A549 treated with ZK216348 at 1 μM for 4 hours (cell line): ENCODE data around the gene MAGIX. TPM values are rescaled to one million over a fixed set of nuclear protein-coding genes. Genes with fewer than 3 reads are reported as not detected.

ENCODE experiments used
- total RNA-seq: library from RNA; stranded (reverse); fragments of 200-300 nt; extraction: Qiagen RNA extraction; gene quantifications from 5 replicates; pipeline ENCODE4 v1.2.3, GENCODE V29; 2022; ENCODE audit warnings: low read depth

MAGIX gene
- total RNA-seq: 1.3 to 3.7 TPM (median 3.6 TPM) in 5 replicates

DNA sequence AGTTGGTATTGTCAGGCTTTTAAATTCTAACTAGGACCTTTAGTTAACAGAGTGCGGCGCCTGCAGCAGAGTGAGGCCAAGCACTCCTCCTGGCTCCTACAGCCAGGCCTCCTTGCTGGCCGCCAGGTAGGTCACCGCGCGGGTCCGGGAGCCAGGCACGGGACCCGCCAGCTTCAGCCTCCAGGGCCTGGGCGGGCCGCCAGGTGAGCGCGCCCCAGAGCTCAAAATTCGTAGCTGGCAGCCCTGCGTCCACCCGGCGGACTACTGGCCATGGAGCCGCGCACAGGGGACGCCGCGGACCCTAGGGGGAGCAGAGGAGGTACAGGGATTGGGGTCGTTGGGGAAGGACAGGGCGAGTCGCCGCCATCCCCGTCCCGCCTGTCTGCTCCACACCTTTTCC is at the start of gene MAGIX:
TSS of gene MAGIX (plus strand) at position 139 of the 400 bp plus-strand sequence. CDS start at position 271, 132 bp downstream.

DNA sequence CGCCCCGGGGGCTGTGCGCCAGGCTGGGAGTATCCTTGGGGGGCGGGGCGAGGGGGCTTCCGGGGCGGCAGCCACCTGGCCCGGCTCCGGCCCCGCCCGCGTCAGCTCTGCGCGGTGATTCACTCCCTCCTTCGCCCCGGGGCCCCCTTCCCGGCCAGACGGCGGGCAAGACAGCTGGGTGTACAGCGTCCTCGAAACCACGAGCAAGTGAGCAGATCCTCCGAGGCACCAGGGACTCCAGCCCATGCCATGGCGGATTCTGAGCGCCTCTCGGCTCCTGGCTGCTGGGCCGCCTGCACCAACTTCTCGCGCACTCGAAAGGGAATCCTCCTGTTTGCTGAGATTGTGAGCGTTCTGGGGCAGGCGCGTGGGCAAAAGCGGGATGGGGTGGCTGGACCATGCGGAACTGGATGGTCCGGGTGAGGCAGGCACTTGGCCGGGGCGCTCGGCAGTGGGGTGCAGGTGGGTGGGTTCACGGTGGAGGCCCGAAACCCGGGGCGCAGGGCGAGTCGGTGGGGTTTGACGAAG is 9.3 kb downstream of the MAGIX start, which contains the start of gene PLP2:
TSS of gene PLP2 (plus strand) at position 147 of the 528 bp plus-strand sequence. CDS start at position 250, 103 bp downstream.

DNA sequence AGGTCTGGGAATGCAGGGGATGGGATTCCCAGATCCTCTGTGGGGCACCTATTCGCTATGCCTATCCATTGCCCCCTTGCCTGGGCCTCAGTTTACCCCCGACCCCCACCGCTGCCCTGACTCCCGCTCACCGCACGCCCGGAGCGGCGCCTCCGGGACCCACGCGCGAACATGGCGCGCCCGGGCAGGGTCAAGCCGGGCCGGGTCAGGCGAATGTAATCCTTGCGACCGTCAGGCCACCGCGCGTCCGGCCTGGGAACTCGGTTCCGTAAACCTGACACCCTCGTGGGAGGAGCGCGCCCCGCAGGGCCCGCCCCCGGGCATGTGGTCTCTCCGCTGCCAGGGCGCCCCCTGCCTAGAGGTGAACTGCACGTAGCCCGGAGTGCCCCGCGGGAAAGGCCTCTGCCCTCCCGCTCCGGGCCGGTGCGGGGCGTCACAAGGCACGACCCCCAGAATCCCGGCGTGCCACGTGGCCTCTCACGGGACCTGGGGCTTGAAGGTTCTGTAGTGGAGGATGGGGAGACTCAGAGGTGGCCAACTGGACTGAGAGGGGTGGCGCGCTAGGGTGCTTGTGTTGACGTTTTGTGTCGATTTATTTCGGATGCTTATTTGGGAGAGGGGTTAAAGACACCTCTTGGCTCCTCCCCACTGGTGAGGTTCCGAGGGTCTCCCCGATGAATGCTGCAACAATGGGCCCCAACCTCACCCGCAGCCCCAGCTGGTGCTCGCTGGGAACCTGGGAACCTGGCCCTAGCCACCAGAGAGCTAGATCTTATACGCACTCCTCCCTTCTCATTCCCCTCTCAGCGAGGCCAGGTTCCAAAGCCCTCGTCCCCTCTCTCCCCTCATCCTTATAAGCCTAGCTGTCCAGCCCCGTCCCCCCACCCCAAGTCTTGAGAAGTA is 23.8 kb downstream of the MAGIX start, which contains the start of gene PRICKLE3:
TSS of gene PRICKLE3 (minus strand) at position 249 of the 903 bp plus-strand sequence. CDS start at position 173, 76 bp downstream.

DNA sequence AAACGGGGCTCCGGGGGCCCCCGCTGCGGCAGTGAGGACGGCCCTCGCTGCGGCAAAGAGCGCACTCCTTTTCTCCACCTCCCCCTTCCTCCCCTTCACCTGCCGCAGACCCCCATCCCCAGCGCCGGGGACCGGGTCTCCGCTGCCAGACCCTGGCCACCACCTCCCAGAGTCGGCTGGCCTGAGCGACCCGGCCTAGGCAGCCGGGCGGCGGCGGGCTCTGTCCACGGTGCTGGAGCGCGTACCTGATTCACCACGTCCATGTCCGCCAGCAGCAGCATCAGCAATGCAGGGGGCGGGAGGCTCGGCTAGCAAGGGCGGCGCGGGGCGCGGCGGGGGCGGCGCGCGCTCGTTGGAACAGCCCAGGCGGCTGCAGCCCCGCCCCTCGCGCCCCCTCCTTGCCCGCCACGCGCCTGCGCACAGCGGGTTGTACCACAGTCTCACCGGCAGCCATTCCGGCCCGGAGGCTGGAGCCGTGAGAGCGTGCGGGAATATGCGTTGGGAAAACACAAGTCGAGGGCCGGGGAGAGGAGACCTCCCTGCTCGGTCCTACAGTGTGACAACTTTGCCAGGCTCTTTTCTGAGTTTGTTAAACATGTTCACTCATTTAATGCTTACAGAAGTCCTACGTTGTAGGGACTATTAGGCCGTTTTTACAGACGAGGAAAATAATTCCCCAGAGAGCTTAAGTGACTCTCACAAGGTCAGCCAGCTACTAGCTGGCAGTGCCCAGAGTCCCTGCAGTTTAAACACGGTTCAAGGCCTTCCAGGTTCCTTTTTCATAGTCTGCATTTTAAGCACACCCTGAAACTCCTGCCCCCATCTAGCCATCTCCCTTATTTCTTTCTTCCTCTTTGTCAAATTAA is 37.6 kb downstream of the MAGIX start, which contains the start of gene SYP:
TSS of gene SYP (minus strand) at position 288 of the 866 bp plus-strand sequence. CDS start at position 281, 7 bp downstream.

Other genes with a start within 250 kb of the MAGIX start
- 8.5 to 10.0 TPM (median 9.0 TPM) in 5 replicates for gene PIM2, start 243.7 kb upstream of the MAGIX start, total RNA-seq
- 60.4 to 71.4 TPM (median 64.7 TPM) in 5 replicates for gene OTUD5, start 205.2 kb upstream of the MAGIX start, total RNA-seq
- 0.92 to 1.6 TPM (median 1.2 TPM) in 5 replicates for gene KCND1, start 190.9 kb upstream of the MAGIX start, total RNA-seq
- gene GRIPAP1, start 160.5 kb upstream of the MAGIX start, total RNA-seq: 15.0 to 24.2 TPM (median 23.6 TPM) in 5 replicates
- gene TFE3, start 119.4 kb upstream of the MAGIX start, total RNA-seq: 38.3 to 57.8 TPM (median 54.4 TPM) in 5 replicates
- 2.1 to 4.9 TPM (median 3.8 TPM) in 5 replicates for gene CCDC120, start 103.8 kb upstream of the MAGIX start, total RNA-seq
- gene PRAF2, start 88.8 kb upstream of the MAGIX start, total RNA-seq: 37.3 to 50.2 TPM (median 43.8 TPM) in 5 replicates
- gene WDR45, start 82.9 kb upstream of the MAGIX start, total RNA-seq: 44.3 to 60.4 TPM (median 58.1 TPM) in 5 replicates
- 19.8 to 26.6 TPM (median 24.5 TPM) in 5 replicates for gene GPKOW, start 39.0 kb upstream of the MAGIX start, total RNA-seq
- gene PLP2, start 9.1 kb downstream of the MAGIX start, total RNA-seq: 328 to 445 TPM (median 434 TPM) in 5 replicates
- 13.7 to 20.3 TPM (median 18.2 TPM) in 5 replicates for gene PRICKLE3, start 23.6 kb downstream of the MAGIX start, total RNA-seq
- 2.2 to 3.4 TPM (median 3.1 TPM) in 5 replicates for gene SYP, start 37.4 kb downstream of the MAGIX start, total RNA-seq
- not detected in 5 replicates for gene CACNA1F, start 70.6 kb downstream of the MAGIX start, total RNA-seq
- 11.6 to 16.8 TPM (median 14.3 TPM) in 5 replicates for gene CCDC22, start 72.7 kb downstream of the MAGIX start, total RNA-seq
- gene FOXP3, start 102.0 kb downstream of the MAGIX start, total RNA-seq: 0.11 to 0.19 TPM (median 0.15 TPM) in 4 of 5 replicates, not detected in the other
- 2.1 to 3.2 TPM (median 2.3 TPM) in 5 replicates for gene PPP1R3F, start 107.0 kb downstream of the MAGIX start, total RNA-seq
- gene GAGE10, start 140.9 kb downstream of the MAGIX start, total RNA-seq: not detected in 5 replicates
- gene GAGE12J, start 159.3 kb downstream of the MAGIX start, total RNA-seq: not detected in 5 replicates
- not detected in 5 replicates for gene GAGE13, start 168.8 kb downstream of the MAGIX start, total RNA-seq